PC-9 (cell line): ENCODE data around the gene HEPACAM.

Experiments
- EZH2 ChIP-seq: fragments of 200-600 bp; sonication (generic); IDR thresholded peaks from 2 replicates; pipeline ENCODE4 v1.8.0; 2017; ENCODE audit warnings: antibody characterized with exemption, low read depth
- TF ChIP-seq, protein P1 (sequence below): fragments of 200-600 bp; sonication (generic); conservative IDR thresholded peaks from 2 replicates; pipeline ENCODE4 v1.6.1; 2017; ENCODE audit warnings: mixed run types, antibody characterized with exemption, mild to moderate bottlenecking, moderate library complexity

DNA sequence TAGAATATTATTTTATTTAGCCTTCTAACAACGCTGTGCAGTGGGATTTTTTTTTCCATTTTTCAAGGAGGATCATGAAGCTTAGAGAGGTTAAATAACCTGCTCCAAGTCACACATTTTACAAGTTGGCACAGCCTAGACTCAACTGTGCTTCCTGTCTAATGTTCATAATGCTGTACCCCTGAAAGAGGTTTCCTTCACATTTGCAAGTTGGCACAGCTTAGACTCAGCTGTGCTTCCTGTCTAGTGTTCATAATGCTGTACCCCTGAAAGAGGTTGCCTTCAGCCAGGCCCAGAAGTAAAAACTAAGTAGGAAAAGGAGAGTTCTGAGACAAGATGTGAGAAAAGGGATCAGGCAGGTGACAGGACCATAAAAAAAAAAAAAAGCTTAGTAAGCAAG is 7.9 kb upstream of the HEPACAM start:
- no peak for TF ChIP-seq EZH2
- TF ChIP-seq, protein P1, sequence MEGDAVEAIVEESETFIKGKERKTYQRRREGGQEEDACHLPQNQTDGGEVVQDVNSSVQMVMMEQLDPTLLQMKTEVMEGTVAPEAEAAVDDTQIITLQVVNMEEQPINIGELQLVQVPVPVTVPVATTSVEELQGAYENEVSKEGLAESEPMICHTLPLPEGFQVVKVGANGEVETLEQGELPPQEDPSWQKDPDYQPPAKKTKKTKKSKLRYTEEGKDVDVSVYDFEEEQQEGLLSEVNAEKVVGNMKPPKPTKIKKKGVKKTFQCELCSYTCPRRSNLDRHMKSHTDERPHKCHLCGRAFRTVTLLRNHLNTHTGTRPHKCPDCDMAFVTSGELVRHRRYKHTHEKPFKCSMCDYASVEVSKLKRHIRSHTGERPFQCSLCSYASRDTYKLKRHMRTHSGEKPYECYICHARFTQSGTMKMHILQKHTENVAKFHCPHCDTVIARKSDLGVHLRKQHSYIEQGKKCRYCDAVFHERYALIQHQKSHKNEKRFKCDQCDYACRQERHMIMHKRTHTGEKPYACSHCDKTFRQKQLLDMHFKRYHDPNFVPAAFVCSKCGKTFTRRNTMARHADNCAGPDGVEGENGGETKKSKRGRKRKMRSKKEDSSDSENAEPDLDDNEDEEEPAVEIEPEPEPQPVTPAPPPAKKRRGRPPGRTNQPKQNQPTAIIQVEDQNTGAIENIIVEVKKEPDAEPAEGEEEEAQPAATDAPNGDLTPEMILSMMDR = no peak
